HCT116 (cell line): Measurements from ENCODE around the gene ESD.
"Not testable (repeated sequence)": the region's sequence is repeated elsewhere in the genome, so short reads cannot be mapped to it uniquely, and the experiment has no call there.

Experiments used
- CTCF ChIP-seq, 3 experiments: fragments of 200-600 bp in 1 of 3; sonication (generic) in 1 of 3; IDR thresholded peaks in 2 of 3; conservative IDR thresholded peaks in 1 of 3; 2 replicates each; pipeline ENCODE4 v1.5.1; 2012 to 2017; ENCODE audit warnings: low read depth in 2 of 3, low read length in 2 of 3, antibody characterized with exemption in 1 of 3, borderline replicate concordance in 1 of 3, control low read depth in 1 of 3, mild to moderate bottlenecking in 1 of 3, mixed read lengths in 1 of 3, mixed run types in 1 of 3, moderate library complexity in 1 of 3; ENCODE audit not compliant: insufficient read depth in 1 of 3
- EGR1 ChIP-seq: IDR thresholded peaks from 2 replicates; pipeline ENCODE4 v1.6.1; 2012; ENCODE audit warnings: low read depth
- ELF1 ChIP-seq: IDR thresholded peaks from 2 replicates; pipeline ENCODE4 v1.6.1; 2012; ENCODE audit warnings: low read depth, borderline replicate concordance
- EZH2 ChIP-seq: fragments of 200-600 bp; sonication (generic); IDR thresholded peaks from 2 replicates; pipeline ENCODE4 v1.6.1; 2017; ENCODE audit warnings: antibody characterized with exemption, mixed run types
- EZH2phosphoT487 ChIP-seq: fragments of 200-600 bp; IDR thresholded peaks from 2 replicates; pipeline ENCODE4 v1.6.1; 2018; ENCODE audit warnings: antibody characterized with exemption, borderline replicate concordance
- FOSL1 ChIP-seq: IDR thresholded peaks from 2 replicates; pipeline ENCODE4 v1.6.1; 2012; ENCODE audit warnings: low read depth
- POLR2A ChIP-seq: IDR thresholded peaks from 2 replicates; pipeline ENCODE4 v1.7.0; 2011; ENCODE audit warnings: borderline replicate concordance; ENCODE audit not compliant: insufficient read depth, insufficient read length; ENCODE audit errors: extremely low read depth
- POLR2AphosphoS5 ChIP-seq: IDR thresholded peaks from 2 replicates; pipeline ENCODE4 v1.6.1; 2011; ENCODE audit warnings: mild to moderate bottlenecking, low read depth, low read length, moderate library complexity
- SRF ChIP-seq: IDR thresholded peaks from 2 replicates; pipeline ENCODE4 v1.6.1; 2012; ENCODE audit warnings: low read depth
- TCF7L2 ChIP-seq: IDR thresholded peaks from 2 replicates; pipeline ENCODE4 v1.7.0; 2011; ENCODE audit warnings: borderline replicate concordance, inconsistent platforms; ENCODE audit not compliant: insufficient read depth, insufficient read length; ENCODE audit errors: extremely low read depth
- YY1 ChIP-seq: IDR thresholded peaks from 2 replicates; pipeline ENCODE4 v1.6.1; 2011; ENCODE audit warnings: low read length, low read depth, moderate library complexity, mild to moderate bottlenecking; ENCODE audit not compliant: insufficient replicate concordance; ENCODE audit errors: extremely low read depth
- ZBTB33 ChIP-seq: IDR thresholded peaks from 2 replicates; pipeline ENCODE4 v1.6.1; 2011; ENCODE audit warnings: mild to moderate bottlenecking, low read length, moderate library complexity; ENCODE audit not compliant: insufficient replicate concordance; ENCODE audit errors: extremely low read depth

- TF ChIP-seq CTCF (IDR thresholded peaks at IDR 0.05 in 2 of 3, conservative IDR thresholded peaks at IDR 0.05 in 1 of 3; ENCODE audit: borderline replicate concordance in 1 of 3, insufficient read depth in 1 of 3, low read depth in 2 of 3, low read length in 2 of 3); POLR2A; ELF1; SRF; EGR1; TCF7L2; EZH2; FOSL1; POLR2AphosphoS5; ZBTB33; YY1; EZH2phosphoT487: not testable (repeated sequence)
Measured at GRCh38 chr13:46804921-46805320, 8.0 kb upstream of the ESD start.
